GM15510 (cell line): Measurements from ENCODE around the gene MAPK8.
A peak's percentile ranks its signal among the peaks of the same experiment; 100 is the strongest.

ENCODE experiments used
- POLR2A ChIP-seq: IDR thresholded peaks from 3 replicates; pipeline ENCODE4 v1.6.1; 2011; ENCODE audit warnings: borderline replicate concordance; ENCODE audit not compliant: insufficient read length; ENCODE audit errors: extremely low read depth

MAPK8 gene

DNA sequence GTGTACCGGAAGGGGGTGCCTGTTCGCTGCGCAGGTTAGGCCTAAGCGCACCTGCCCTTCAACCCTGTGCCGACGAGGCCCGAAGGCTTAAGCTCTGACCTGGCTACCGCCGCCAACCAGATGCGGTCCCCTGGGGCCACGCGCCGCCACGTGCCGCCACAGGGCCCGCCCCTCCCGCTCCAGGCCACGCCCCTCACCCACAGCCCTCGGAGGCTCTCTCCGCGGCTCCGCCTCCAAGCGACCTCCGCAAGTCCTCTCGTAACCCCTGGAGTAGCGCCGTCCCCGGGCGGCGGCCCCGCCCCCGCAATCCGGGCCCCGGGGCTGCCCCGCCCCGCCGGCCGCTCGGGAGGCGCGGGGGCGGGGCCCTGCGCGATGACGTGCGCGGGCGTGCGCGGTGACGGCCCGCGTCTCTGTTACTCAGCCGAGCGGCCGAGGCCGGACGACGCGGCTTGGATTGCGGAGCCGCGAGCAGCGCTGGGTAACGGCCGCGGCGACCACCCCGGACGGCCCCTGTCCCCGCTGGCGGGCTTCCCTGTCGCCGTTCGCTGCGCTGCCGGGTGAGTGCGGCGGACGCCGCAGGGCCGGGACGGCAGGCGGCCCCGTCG is at the start of gene MAPK8:
TSS of gene MAPK8 (plus strand) at position 413 of the 605 bp plus-strand sequence. CDS start 94,984 bp downstream, outside the sequence.
- TF ChIP-seq POLR2A = peak; percentile 89

- TF ChIP-seq POLR2A = no peak
These were observed 49.0 kb upstream of the MAPK8 start for GRCh38 chr10:48257407-48257961.

DNA sequence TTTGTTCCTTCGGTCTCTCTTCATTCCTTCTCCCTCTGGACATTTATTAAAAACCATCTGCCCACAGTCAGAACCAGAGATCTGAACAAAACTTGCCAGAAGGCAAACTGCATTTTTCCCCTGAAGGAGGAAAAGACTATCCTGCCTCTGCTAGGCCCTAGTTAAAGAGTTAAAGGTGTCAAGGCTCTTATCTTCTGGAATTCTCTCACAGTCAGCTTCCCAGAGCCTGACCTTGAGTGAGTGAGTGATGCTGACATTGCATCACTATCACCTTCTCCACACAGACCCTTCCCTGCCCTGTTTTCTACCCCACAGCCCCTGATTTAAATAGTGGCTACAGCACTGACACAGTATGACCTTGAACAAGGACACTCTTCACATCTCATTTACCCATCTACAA is 48.4 kb upstream of the MAPK8 start:
- TF ChIP-seq POLR2A = no peak

DNA sequence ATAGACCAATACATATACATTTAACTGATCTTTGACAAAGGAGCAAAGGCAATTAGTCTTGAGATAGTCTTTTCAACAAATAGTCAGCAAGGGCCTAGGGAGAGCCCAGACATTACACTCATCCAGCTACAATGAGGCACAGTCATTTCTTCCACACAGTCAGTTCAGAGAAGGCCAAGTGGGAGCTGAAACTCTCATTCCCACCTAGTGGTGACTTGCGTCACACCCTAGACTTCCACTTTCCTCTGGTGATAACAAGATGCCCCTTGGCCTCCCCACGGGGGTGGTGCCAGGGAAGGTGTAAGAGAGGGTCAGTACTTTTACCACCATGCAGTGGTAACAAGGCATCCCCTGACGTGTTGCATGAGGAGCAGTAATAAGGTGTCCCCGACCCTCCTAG is 39.9 kb upstream of the MAPK8 start:
- no peak for TF ChIP-seq POLR2A

DNA sequence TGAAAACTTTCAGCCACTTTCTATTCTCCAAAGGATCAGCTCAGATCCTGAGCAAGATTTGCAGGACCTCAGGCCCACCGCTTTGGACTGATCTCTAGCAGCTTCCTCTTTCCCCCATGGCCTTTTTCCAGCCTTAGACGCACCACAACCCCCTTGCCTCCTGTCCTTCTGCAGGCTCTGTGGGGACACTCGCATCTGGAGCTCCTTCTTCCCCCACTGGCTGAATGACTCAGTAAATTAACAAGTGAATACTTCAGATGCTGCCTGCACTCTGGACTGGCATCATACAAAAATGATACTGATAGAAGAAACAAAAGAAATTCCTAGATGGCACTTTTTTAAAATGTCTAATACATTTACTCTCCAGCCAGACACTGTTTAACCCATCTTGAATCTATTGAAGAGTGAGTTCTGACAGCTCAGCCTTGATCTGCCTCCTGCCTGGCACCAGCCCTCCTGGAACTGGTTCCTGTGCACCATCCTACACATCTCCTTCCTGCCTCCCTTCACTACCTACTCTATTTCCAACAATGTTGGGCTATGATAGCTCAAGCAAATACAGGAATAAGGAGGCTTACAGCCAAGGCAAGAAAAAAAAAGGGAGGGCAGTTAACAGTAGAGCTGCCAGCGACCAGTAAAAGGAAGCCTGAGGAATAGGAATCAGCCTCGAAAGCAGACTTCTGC is 35.3 kb upstream of the MAPK8 start:
- no peak for TF ChIP-seq POLR2A

GRCh38 chr10:48272682-48273081 is 33.8 kb upstream of the MAPK8 start:
- TF ChIP-seq POLR2A = no peak

DNA sequence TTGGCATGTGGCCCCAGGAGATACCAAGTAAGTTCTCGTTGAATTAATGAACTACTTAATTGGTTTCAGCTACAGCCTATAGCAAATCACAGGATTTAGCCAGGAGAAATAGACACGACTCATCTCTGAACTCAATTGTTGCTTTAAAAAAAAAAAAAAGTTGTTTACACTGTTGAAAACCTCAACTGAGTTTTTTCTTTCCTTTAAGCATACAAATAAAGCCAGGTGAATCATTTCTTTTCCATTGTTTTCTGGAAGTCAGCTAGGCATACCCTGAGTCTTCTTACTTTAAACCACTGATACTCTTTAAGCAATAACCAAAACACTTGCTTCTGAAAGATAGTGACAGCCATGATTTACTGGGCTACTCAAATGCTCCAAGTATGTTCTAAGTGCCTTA is 32.7 kb upstream of the MAPK8 start:
- no peak for TF ChIP-seq POLR2A

- no peak for TF ChIP-seq POLR2A
These were observed 31.8 kb upstream of the MAPK8 start, which contains the start of gene FRMPD2 for GRCh38 chr10:48274636-48275035. Gene FRMPD2, minus strand, starts transcription at chr10:48274696. Its CDS starts 129 bp downstream, at chr10:48274567.

GRCh38 chr10:48277093-48277492 is 29.4 kb upstream of the MAPK8 start:
- TF ChIP-seq POLR2A = no peak

DNA sequence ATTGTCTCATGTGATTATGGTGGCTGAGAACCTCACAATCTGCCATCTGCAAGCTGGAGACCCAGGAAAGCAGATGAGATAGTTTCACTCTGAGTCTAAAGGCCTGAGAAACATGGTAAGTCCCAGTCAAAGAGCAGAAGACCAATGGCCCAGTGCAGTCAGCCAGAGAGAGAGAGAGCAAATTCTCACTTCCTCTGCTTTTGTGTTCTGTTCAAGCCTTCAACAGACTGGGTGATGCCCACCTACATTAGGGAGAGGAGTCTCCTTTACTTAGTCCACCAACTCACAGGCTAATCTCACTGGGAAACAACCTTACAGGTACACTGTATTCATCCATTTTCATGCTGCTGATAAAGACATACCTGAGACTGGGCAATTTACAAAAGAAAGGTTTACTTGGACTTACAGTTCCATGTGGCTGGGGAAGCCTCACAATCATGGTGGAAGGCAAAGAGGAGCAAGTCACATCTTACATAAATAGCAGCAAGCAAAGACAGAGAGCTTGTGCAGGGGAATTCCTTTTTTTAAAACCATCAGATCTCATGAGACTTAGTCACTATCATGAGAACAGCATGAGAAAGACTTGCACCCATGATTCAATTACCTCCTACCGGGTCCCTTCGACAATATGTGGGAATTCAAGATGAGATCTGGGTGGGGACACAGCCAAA is 27.3 kb upstream of the MAPK8 start:
- no peak for TF ChIP-seq POLR2A

- TF ChIP-seq POLR2A = no peak
These were observed 23.6 kb upstream of the MAPK8 start for GRCh38 chr10:48282829-48283228.

DNA sequence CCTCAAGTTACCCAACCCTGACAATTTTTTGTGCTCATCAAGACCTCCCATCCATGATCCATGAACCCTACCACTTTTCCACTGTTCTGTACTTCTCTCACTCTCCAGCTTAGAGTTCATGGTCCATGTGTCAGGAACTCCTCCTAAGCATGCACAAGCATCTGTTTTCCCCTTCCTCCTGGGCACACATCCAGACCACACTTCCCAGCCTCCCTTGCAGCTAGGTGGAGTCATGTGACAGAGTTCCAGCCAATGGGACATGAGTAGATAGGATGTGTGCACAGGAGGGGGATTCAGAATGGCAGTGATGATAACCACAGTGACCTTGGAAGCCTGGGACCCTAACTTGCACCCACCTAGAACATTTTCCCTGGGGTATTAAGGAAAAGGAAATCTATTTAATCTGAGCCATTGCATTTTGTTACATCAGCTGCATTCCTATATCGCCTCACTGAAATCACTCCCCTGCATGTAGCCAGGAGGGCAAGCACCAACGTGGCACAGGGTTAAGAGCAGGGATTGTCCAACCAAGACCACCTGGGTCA is 22.4 kb upstream of the MAPK8 start:
- no peak for TF ChIP-seq POLR2A

DNA sequence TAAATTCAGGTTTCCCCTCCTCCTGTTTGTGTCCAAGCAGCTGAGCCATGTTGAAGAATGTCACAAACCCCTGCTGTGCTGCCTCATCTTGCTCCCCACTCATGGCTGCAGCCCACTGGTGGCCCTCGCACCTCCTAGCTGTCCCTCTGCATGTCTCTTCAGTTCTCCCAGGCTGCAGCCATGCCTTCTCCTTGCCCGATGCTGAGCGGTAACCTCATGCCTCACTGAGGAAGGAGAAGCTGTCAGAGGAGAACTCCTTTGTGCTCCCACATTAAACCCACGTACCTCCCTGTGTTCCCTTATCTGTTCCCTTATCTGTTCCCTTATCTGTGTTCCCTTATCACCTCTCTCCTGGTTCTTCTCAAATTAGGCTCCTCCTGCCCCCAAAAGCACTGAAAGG is 21.7 kb upstream of the MAPK8 start:
- TF ChIP-seq POLR2A = no peak

GRCh38 chr10:48285710-48286109 is 20.8 kb upstream of the MAPK8 start:
- no peak for TF ChIP-seq POLR2A

- no peak for TF ChIP-seq POLR2A
These were observed 20.1 kb upstream of the MAPK8 start for GRCh38 chr10:48286356-48286755.

- TF ChIP-seq POLR2A = no peak
These were observed 18.8 kb upstream of the MAPK8 start for GRCh38 chr10:48287417-48288391.
